ENCODE data around the gene PCCA. TPM values are rescaled to one million over a fixed set of nuclear protein-coding genes. Genes with fewer than 3 reads are reported as not detected.

PCCA gene
- total RNA-seq (2022; extraction: Qiagen RNA extraction) = 7.9 to 8.8 TPM (median 8.0 TPM) in 5 replicates

DNA sequence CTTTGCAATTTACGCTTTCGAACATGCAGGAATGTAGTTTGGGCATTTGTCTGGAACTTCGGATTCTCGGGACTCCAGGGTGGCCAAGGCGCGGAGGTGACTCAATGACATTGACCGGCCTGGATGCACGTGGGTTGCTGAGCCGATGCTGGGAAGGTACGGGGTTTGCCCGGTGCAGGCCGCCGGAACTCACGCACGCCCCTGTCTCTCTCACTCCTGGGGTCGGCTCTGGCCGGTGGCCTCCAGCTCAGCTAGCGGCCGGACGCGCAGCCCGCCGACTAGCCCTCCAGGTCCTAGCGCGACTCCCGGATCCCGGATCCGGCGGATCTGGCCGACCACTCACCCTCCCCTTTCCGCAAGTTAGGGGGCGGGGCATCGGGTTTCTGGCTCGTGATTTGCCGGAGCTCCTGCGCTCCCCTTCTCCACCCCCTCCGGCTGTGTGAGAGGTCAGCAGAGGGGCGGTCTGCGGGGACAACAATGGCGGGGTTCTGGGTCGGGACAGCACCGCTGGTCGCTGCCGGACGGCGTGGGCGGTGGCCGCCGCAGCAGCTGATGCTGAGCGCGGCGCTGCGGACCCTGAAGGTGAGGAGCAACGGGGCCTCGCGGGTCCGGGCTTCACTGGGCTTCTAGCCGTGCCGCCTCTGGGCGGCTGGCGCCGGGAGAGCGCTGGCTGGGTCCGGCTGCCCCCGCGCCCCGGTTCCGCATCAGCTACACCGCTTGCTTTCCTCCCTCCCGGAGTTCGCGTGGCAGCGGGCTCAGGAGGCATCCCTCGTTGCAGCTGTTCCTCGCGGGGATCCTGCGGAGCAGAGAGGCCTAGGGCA is at the start of gene PCCA:
PCCA (plus strand) TSS at position 450 of the 821 bp plus-strand sequence; CDS start at position 478, 28 bp downstream.

Other genes with a start within 250 kb of the PCCA start
- gene ZIC5, start 117.3 kb upstream of the PCCA start, total RNA-seq (2022; extraction: Qiagen RNA extraction) = 2.1 to 2.4 TPM (median 2.2 TPM) in 5 replicates
- 3.6 to 5.9 TPM (median 5.5 TPM) in 5 replicates for gene ZIC2, start 107.3 kb upstream of the PCCA start, total RNA-seq (2022; extraction: Qiagen RNA extraction)

Measured in A549 treated with AZD2906 at 1 μM for 4 hours (cell line).